Sigmoid colon (tissue), 3 donors: ENCODE data around the gene VPS26A.

Source experiments
- CTCF ChIP-seq, 4 experiments: fragments of 450-650 bp in 3 of 4; fragments of 200-600 bp in 1 of 4; IDR thresholded peaks; one replicate each; pipeline ENCODE4 v1.5.1; 2016 to 2019; ENCODE audit warnings: antibody characterized with exemption in 4 of 4, mild to moderate bottlenecking in 3 of 4, moderate library complexity in 2 of 4
- POLR2A ChIP-seq, 2 donors: fragments of 450-650 bp; IDR thresholded peaks; one replicate each; pipeline ENCODE4 v1.6.1; 2016; ENCODE audit warnings: antibody characterized with exemption in 2 of 2, mild to moderate bottlenecking in 2 of 2, moderate library complexity in 2 of 2

- TF ChIP-seq CTCF (IDR thresholded peaks at IDR 0.05) (no peak), POLR2A (IDR thresholded peaks at IDR 0.05) (no peak)
Observed at GRCh38 chr10:69093933-69094332, 30.0 kb upstream of the VPS26A start.
